NCI-H748 treated with DMSO at 0.1 percent for 48 hours (cell line): ENCODE data around the gene RPL36.
"Not testable (repeated sequence)": the region's sequence is repeated elsewhere in the genome, so short reads cannot be mapped to it uniquely, and the experiment has no call there.

Experiments used
- DNase-seq: peaks from one replicate; lab custom pipeline; 2025; lab: John Stamatoyannopoulos, UW

The RPL36 gene

DNA sequence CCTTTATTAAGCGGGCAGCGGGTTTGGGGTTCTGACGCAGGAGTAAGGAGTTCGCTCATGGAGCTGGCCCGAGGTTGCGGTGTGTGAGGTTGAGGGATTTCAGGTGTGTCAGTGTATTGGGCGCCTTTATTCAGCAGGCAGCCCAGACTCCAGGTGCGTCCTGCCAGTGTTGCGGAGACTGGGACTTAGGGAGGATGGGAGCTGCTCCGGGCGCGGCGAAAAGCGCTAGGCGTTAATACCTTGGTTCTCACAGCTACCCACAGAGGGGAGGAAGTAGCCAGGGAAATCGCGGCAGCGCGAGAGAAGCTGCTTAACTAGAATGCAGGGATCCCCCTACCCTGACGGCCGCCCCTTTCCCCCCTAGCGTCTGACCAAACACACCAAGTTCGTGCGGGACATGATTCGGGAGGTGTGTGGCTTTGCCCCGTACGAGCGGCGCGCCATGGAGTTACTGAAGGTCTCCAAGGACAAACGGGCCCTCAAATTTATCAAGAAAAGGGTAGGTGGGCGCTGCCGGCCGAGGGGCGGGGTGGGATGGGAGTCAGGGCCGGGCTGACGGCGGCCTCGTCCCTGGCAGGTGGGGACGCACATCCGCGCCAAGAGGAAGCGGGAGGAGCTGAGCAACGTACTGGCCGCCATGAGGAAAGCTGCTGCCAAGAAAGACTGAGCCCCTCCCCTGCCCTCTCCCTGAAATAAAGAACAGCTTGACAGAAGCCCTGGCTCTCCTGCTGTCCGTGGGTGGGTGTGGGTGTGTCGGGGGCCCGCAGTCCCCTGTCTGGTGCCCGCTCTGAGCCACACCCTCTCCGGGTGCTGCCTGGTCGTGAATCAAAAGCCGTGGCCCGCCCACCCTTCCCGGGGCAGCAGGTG, 1.1 kb downstream of the RPL36 start:
- DNase-seq, result no peak

DNA sequence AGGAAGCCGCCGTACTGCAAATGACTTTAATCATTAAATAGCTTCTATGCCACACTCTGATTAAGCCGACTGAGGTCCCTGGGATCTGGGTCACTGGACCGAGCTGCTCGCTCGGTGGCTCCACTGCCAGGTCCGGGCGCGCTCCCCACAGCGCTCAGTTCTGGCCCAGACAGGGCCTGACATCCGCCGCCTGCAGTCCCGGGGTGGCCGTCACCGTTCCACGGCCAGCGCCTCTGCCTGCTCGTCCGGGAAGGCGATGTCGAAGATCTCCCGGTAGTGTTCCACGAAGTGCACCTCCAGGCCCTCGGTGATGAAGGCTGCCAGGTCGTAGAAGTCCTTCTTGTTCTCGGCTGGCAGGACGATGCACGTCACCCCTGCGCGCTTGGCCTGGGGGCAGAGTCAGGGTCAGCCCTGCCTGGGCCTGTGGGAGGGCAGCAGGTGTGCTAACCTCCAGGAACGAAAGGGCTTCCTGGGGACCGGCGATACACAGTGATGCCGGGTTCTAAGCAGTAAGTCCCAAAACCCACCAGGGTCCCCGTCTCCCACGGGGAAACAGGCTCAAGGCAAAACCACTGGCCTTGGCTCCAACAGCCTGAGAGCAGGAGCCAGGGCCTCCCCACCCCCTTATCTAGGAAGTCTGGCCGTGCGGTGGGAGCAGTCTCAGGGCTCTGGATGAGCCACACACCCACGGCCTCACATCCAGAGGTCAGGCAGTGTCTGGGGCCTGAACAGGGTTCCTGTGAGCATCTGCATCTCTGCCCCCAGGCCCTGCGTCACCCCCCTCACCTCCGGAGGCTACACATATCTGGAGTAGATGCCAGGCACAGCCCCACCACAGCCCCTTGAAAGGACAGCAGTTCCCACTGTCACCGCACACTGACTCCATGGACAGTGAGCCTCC, 2.0 kb downstream of the RPL36 start:
- no peak for DNase-seq

DNA sequence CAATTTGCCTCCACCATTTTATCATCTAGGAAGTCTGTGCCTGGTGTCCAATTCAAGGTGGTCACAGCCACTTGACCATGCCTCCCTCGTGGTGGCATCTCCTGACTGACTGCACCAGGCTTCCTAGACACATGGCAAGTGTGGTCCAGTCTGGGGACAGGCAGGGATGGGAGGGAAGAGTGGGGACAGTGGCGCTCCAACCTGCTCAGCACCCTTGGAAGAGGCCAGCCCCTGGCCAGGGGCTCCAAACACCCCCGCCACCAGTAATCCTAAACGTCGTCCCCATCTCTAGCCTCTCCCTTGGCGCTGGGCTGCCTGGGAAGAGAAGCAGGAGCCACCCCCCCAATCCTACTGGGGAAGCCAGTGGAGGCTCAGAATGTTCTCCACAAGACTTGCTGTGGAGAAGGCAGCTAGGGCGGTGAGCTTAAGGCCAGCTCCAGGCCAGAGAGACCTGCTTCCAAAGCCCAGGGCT, 2.7 kb downstream of the RPL36 start:
- DNase-seq, result no peak

DNA sequence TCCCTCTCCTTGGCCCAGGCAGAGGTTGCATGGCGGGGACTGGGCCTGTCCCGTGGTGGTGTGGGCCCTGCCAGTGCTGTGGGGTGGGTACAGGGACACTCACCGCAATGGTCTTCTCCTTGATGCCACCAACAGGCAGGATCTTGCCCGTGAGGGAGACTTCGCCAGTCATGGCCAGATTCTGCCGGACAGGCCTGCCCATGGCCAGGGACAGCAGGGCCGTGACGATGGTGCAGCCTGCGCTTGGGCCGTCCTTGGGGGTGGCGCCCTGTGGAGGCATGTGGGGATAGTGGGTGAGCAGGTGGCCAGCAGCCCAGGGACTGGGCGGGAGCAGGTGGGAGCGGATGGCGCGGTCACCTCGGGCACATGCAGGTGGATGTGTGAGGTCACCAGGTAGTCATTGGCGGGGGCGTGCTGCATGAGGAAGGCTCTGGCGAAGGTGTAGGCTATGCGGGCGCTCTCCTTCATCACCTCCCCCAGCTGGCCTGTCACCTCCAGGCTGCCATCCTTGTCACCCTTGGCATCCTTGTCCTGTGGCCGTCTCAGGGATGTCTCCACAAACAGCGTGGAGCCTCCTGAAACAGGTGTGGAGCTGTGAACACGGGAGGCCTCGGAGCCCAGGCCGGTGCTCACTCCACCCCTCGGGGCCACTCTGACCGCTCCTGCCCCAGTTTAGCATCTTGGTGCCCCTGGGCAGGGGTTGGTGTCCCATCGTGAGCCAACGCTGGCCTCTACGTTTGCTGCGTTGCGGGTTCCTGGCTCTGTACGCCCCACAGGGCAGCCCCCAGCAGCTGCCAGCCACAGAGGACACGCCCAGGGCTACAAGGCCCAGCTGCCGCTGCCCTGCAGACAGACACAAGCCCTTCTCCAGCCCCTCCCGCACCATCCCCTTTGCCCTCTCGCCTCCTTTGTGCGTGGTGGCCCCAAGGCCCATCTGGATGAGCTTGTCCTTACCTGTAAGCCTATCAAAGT, 3.4 kb downstream of the RPL36 start:
- no peak for DNase-seq

DNA sequence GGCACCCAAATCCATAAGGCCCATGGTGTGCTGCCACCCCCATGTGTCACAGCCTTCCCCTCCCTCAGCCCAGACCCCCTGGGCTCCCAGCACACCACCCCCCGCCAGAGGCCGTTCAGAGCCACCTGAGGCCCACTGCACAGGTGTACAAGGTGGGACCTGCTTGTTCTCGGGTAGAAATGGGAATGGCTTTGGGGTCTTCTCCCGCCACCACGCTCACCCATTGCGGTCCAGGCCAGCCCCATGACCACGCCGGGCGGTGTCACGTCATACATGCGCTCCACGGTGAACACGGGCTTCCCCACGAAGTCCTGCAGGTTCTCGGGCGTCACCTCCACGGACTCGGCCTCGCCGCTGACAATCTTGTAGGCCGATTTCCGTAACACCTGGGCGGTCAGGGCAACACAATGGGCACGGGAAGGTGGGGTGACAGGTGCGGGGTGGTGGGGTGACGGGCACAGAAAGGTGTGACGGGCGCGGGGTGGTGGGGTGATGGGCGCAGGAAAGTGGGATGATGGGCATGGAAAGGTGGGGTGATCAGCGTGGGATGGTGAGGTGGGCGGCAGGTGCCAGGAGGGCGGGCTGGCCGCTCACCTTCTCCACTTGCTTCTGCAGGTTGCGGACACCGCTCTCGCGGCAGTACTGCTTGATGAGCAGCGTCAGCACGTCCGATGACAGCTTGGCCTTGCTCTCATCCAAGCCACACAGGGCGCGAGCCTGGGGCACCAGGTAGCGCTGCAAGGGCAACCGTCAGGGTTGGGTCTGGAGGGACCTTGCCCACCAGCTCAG, 4.3 kb downstream of the RPL36 start:
- DNase-seq, result no peak

DNA sequence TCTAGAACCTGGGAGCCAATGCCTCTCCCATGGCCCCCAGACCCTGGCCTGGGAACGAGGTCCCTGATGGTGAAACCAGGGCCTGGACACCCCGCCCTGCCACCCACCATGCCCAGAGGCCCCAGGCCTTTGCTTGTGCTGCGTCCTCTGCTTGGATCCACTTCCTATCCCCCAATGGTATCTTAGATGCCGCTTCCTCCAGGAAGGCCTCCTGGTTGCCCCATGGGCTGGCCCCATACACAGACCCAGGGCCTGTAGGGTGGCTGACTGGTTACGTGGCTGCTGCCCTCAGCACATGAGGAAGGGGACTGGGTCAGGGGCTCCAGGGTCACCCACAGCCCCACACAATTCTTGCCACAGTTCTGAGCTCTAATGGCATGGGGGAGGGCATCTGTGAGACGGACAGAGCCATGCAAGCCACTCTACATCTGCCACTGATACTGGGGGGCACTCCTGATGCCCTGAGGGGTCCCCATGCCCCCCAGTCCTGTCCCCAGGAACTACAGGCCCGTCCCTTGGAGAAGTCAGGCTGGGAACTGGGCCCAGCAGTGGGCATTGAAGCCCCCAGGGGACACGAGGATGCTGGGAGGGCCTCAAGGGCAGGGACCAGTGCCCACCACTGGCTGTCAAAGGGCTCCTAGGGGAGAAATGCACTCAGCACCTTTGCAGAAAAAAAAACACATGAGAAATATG, 5.0 kb downstream of the RPL36 start:
- DNase-seq, result no peak

DNA sequence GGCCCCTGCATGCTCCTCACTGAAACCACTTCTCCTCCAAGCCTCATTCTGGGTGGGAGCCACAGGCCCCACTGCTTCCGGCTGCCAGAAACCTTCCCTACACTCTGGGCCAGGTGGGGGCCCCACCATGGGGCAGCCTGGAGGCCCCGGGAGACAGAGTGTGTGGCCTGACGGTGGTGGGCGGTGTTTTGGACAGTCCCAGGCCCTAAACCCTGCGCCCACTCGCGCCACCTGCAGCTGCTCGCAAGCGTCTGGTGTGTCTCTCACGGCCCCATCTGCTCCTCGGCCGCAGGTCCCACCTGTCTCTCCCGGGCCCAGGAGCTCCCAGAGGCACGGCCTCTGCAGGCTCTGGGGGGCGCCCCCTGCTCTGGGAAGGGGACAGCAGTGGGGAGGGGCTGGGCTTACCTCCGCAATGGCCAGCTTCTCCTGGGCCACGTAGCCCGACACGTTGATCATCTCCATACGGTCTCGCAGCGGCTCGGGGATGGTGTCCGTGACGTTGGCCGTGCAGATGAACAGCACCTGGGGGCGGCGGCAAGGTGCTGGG, 5.6 kb downstream of the RPL36 start:
- no peak for DNase-seq

DNA sequence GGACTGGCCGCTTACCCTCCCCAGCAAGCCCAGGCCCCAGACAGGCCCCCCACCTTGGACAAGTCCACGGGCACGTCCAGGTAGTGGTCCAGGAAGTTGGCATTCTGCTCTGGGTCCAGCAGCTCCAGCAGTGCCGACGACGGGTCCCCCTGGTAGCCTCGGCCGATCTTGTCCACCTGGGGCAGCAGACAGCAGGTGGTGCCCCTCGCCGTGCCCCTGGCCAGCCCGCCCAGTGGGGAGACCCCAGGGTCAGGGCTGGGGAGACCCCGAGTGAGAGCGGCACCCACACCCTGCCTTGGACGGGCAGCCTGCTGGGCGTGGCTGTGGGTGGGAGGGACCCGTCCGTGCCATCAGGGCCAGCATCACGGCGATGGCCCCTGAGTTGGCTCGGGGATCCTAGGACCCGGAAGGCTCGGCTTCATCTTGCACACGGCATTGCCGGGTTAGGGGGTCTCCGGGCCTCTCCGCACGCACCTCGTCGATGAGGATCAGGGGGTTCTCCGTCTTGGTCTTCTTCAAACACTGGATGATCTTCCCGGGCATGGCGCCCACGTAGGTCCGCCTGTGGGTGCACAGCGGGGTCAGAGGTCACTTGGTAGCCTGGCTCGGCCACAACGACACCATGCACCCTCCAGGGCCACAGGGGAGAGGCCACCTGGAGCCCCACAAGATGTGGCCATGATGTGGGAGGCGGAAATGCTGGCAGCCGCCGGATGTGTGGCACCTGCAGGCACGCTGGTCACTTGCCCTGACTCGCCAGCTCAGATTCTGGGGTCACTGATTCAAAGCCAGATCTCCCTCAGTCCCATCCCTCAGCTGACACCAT, 6.3 kb downstream of the RPL36 start:
- DNase-seq, result no peak

DNA sequence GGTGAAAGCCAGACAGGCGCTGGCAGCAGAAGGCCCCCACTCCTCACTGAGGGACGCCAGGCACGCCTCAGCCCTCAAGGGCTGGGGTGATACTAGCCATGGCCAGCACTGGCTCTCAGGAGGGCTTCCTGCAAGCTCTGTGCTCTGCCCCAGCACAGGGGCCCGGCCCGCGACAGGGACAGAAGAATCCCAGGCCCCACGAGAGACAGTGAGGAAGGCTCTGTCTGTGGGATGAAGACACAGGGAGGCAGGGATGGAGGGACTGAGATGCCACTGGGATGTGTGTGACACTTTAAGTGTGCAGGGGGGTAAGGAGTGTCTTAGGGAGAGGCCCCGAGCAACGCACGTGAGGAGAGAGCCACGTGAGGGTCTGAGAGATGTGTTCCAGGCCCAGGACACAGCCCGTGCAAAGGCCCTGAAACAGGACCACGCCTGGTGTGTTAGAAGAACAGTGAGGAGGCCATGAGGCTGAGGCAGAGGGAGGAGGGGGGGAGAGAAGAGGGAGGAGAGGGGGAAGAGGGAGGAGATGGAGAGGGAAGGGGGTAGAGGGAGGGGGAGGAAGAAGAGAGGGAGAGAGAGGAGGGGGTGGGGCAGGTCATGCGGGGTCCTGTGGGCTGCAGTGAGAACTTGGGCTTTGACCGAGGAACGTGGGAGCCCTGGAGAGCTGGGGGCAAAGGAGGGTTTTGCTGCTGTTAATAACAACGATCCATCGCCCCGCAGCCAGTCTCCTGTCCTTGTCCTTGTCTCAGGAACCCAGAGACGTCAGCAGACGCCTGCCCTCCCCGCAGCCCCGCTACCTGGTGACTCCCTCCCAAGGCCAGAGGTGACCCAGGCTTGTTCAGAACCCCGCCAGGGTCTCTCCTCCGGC, 7.2 kb downstream of the RPL36 start:
- no peak for DNase-seq

DNA sequence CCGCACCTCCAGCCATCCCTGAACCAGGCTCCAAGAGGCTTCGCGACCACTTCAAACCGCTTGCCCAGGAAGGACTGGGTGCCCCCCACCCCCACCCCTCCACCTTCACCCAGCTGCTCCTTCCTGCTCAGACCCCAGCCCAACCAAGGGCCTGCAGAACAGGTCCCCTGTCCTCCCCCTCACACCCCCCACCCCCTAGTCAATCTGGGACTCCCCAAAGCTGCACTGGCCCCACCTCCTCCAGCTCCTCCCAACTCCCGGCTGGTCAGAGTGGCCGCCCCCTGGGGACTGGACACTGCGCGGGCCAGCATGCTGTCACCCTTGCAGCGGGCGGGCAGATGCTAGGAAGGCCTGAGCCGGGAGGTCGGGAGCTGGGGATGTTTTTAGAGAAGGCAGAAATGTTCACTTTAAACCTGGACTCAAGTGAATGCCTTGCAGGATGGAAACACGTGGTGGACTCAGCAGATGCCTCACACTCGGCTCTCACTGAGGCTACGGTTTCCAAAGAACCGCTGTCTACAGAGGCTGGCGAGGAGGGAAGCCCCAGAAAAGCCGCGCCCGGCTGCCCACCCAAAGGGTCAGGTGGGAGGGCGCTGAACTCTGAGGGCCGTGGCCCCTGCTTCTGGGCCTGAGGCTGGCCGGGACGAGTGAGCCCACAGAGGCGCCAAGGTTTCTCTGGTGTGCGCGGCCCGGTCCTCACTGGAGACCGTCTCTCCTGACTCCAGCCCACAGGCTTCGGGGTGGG, 8.0 kb downstream of the RPL36 start:
- DNase-seq, result no peak

DNA sequence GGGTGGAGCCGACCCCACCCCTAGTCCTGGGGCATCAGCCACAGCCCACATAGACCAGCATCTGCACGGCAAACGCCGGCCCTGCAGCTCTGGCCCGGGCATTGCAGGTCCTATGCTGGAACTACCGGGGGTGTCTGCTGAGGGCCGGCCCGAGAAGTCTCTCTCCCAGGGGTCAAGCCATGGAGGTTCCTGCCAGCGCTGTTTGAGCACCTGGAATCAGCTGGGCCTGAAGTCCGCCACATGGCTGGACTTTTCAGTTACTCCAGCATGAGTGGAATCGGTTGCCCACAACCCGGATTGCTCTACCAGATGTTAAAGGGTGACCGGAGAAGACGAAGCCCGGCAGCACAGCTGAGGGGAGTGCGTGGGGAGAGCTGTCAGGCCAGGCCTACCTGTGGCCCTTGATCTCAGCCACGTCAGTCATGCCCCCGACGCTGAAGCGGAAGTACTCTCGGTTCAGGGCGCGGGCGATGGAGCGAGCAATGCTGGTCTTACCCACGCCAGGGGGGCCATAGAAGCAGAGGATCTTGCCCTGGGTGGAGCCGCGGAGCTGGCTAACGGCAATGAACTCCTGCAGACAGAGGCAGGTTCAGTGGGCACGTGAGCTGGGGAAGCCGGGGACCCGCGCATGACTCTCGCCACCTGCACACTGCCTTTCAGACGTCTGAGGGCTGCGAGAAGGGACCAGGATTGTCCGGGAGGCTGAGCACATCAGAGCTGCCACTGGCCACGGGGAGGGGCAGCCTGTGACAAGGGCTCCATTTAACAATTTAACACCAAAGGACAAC, 8.7 kb downstream of the RPL36 start:
- no peak for DNase-seq

DNA sequence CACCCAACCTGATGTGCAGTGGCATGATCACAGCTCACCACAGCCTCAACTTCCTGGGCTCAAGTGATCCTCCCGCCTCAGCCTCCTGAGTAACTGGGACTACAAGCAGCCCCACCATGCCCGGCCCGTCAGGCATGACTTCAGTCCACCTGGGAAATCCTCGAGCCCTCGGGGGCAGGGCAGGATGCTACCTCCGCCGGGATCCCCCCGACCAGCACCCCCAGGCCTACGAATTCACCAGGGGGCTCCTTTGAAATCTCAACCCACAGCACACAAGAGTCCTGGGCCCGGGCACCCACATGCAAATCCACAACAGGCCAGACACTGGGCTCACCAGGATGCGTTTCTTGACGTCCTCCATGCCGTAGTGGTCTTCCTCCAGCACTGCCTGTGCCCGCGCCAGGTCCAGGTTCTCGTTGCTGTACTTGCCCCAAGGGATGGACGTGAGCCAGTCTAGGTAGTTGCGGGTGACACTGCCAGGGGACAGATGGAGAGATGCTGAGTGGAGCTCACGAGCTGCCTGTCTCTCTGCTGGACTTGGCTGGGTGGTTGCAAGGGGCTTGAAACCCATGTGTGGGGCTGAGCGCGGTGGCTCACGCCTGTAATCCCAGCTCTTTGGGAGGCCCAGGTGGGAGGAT, 10.5 kb downstream of the RPL36 start:
- DNase-seq, result no peak

DNA sequence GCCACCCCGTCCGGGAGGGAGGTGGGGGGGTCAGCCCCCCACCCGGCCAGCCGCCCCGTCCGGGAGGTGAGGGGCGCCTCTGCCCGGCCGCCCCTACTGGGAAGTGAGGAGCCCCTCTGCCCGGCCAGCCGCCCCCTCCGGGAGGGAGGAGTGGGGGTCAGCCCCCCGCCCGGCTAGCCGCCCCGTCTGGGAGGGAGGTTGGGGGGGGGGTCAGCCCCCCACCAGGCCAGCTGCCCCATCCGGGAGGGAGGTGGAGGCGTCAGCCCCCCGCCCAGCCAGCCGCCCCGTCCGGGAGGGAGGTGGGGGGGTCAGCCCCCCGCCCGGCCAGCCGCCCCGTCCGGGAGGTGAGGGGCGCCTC, 11.9 kb downstream of the RPL36 start:
- not testable (repeated sequence) for DNase-seq

DNA sequence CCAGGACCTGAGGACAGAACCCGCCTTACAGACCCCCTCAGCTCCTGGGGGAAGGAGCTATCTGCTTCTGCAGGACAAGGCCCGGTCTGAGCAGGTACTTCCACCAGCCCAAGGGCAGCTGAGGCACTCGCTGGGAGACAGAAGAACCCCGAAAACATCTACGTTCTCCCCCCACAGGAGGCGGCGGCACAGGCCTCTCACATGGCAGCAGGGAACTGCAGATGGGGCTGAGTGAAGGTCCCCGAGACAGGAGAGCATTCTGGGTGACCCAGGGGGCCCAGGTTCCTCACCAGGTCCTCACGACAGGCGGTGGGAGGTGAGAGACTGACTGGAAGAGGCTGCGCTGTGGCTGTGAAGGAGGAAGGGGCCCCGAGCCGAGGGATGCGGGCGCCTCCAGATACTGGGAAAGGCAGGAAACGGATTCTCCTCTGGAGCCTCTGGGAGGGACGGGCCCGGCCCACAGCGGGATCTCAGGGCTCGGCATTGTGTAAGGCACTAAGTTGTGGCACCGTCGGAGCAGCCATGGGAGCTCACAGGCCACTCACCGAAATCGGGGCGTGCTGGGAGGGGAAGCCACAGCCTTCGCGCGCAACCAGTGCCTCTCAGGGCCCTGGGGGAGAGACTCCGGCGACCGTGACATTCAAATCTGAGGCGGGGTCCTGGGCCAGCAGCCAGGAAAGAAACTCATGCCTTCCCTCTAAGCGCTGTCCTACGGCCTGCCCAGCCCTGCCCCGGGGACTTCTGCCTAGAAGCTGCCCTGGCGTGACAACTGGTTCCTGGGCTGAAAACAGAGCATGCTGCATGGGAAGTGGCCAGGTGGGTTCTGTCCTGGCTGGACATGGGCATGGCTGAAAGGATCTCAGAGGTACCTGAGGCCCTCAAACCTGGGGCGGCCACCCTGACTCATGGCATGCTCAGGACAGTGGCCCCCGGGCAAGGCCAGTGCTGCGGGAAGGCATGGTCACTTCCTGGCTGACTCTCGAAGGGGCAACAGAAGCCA, 14.0 kb downstream of the RPL36 start:
- DNase-seq, result no peak

DNA sequence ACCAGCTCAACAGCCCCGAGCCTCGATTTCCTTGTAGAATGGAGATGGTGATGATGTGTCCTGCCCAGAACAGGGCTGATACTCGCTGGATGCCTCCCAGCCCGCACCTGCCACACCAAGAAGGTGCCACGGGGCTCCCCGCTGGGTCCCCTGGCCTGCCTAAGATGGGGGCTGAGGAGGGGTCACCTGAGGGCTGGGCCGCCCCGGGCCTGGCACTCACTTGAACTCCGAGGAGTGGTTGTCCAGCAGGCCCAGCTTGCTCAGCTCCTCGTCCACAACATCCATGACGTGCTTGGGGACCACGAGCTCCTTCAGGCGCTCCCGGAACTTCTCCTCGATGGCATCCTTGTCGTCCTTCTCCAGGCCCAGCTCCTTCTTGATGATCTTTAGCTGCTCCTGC, 15.5 kb downstream of the RPL36 start:
- no peak for DNase-seq
